ENCODE results near the gene RERE. TPM values are rescaled to one million over a fixed set of nuclear protein-coding genes. Genes with fewer than 3 reads are reported as not detected.
"Not testable (repeated sequence)": the region's sequence is repeated elsewhere in the genome, so short reads cannot be mapped to it uniquely, and the experiment has no call there.

RERE gene
- total RNA-seq, 2 donors from 2014 or later, result 48.0 to 50.5 TPM

DNA sequence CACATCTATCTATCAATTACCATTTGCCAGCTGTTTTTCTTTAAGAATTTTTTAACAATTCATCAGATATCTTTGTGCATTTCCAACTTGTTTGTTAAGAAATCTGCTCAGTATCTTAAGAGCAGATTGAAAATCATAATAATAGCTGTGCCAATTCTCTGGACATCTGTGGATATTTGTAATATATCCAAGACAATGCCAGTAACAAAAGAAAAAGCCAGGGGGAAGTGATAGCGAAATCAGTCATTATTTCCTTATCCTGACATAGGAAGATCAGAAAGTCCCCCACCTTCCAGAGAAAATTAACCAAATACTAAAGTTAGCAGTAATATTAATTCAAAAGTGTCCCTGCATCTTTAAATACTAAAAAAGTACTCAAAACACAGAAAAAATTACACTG lies 217.1 kb downstream of the RERE start:
- peaks cover 27% of the 10 kb centered on the region for H3K4me1 Mint-ChIP-seq

DNA sequence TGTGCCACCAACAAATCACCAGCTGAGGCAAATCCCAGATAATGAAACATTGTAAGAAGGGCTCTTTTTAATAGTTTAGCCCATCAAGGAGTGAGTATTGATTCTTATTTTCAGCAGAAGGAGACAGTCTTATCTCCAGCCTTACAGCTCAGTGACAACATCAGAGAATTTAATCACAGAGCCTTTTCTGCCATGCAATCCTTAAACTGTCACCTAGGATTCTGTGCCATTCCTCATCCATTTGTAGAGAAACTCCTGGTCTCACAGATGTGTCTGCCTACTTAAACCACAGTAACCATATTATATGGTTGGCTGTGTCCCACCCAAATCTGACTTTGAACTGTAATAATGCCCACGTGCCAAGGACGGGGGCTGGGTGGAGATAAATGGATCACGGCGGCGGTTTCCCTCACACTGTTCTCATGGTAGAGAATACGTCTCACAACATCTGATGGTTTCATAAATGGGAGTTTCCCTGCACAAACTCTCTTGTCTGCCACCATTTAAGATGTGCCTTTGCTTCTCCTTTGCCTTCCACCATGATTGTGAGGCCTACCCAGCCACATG lies 217.7 kb downstream of the RERE start:
- Mint-ChIP-seq H3K9me3 (no peaks in the 10 kb centered on the region), H3K27me3 (no peaks in the 10 kb centered on the region), H3K4me3 (no peak overlapping the region), H3K4me1 (peaks cover 27% of the 10 kb centered on the region), H3K27ac (no peak overlapping the region), H3K36me3 (ENCODE audit: low read depth) (no peaks in the 10 kb centered on the region)
- ATAC-seq (replicated peaks), result no peak

More for the DNA sequence above, 217.1 kb downstream of the RERE start:
- ATAC-seq (replicated peaks), result no peak
- no peaks in the 10 kb centered on the region for H3K27me3 Mint-ChIP-seq
- no peaks in the 10 kb centered on the region for H3K36me3 Mint-ChIP-seq (ENCODE audit: low read depth)
- no peak overlapping the region for H3K27ac Mint-ChIP-seq
- H3K4me3 Mint-ChIP-seq, result no peak overlapping the region
- no peaks in the 10 kb centered on the region for H3K9me3 Mint-ChIP-seq

- no peak overlapping the region for H3K27ac Mint-ChIP-seq
- no peak for ATAC-seq (replicated peaks)
- H3K36me3 Mint-ChIP-seq (ENCODE audit: low read depth), result no peaks in the 10 kb centered on the region
- H3K4me1 Mint-ChIP-seq, result peaks cover 20% of the 10 kb centered on the region
- H3K4me3 Mint-ChIP-seq, result no peak overlapping the region
- H3K9me3 Mint-ChIP-seq, result no peaks in the 10 kb centered on the region
- H3K27me3 Mint-ChIP-seq, result no peaks in the 10 kb centered on the region
Observed at GRCh38 chr1:8598783-8599182, 218.7 kb downstream of the RERE start.

- Mint-ChIP-seq H3K9me3 (no peaks in the 10 kb centered on the region), H3K4me3 (no peak overlapping the region), H3K36me3 (ENCODE audit: low read depth) (no peaks in the 10 kb centered on the region), H3K27me3 (no peaks in the 10 kb centered on the region), H3K4me1 (peaks cover 17% of the 10 kb centered on the region), H3K27ac (no peak overlapping the region)
- ATAC-seq (replicated peaks), result no peak
Observed at GRCh38 chr1:8598060-8598724, 219.2 kb downstream of the RERE start.

GRCh38 chr1:8597455-8597854 lies 220.0 kb downstream of the RERE start:
- H3K36me3 Mint-ChIP-seq (ENCODE audit: low read depth), result no peaks in the 10 kb centered on the region
- no peak for ATAC-seq (replicated peaks)
- H3K9me3 Mint-ChIP-seq, result no peaks in the 10 kb centered on the region
- no peaks in the 10 kb centered on the region for H3K27me3 Mint-ChIP-seq
- no peak overlapping the region for H3K4me3 Mint-ChIP-seq
- H3K27ac Mint-ChIP-seq, result no peak overlapping the region
- peaks cover 9% of the 10 kb centered on the region for H3K4me1 Mint-ChIP-seq

- Mint-ChIP-seq H3K4me3 (no peak overlapping the region), H3K27me3 (no peaks in the 10 kb centered on the region), H3K36me3 (ENCODE audit: low read depth) (no peaks in the 10 kb centered on the region), H3K27ac (no peak overlapping the region), H3K4me1 (no peaks in the 10 kb centered on the region), H3K9me3 (no peaks in the 10 kb centered on the region)
- peak; percentile 38 for ATAC-seq (replicated peaks)
Observed at GRCh38 chr1:8595941-8596340, 221.5 kb downstream of the RERE start.

DNA sequence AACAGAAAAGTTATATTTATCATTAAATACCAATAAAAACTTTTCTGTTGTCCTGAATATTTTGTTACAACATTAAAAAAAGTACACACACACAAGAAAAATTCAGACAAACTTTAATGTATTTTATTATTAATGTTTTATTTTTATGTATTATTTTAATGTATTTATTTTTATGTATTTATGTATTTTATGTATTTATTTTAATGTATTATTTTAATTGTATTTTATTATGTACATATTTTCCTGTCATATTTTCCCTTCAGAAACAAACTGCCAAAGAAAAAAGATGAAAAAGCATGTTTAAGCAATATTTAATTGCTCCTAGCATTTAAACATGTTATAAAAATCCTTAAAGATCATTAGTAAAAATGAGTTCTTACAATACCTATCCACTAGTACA lies 222.1 kb downstream of the RERE start:
- Mint-ChIP-seq H3K27ac (no peak overlapping the region), H3K36me3 (ENCODE audit: low read depth) (no peaks in the 10 kb centered on the region), H3K4me1 (no peaks in the 10 kb centered on the region), H3K9me3 (no peaks in the 10 kb centered on the region), H3K27me3 (no peaks in the 10 kb centered on the region), H3K4me3 (no peak overlapping the region)
- ATAC-seq (replicated peaks), result no peak

DNA sequence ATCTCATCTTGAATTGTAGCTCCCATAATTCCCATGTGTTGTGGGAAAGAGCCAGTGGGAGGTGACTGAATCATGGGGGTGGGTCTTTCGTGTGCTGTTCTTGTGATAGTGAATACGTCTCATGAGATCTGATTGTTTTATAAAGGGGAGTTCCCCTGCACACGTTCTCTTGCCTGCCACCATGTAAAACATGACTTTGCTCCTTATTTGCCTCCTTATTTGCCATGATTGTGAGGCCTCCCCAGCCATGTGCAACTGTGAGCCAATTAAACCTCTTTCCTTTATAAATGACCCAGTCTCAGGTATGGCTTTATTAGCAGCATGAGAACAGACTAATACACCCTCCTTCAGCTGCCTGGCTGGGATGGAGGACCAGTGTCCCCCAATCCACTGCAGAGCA lies 224.1 kb downstream of the RERE start:
- not testable (repeated sequence) for H3K27me3 Mint-ChIP-seq; H3K27ac Mint-ChIP-seq; H3K4me3 Mint-ChIP-seq; H3K9me3 Mint-ChIP-seq; H3K4me1 Mint-ChIP-seq; ATAC-seq (replicated peaks); H3K36me3 Mint-ChIP-seq (ENCODE audit: low read depth)

- H3K4me1 Mint-ChIP-seq, result peaks cover 8% of the 10 kb centered on the region
- no peaks in the 10 kb centered on the region for H3K9me3 Mint-ChIP-seq
- H3K36me3 Mint-ChIP-seq (ENCODE audit: low read depth), result no peaks in the 10 kb centered on the region
- no peaks in the 10 kb centered on the region for H3K27me3 Mint-ChIP-seq
- H3K27ac Mint-ChIP-seq, result no peak overlapping the region
- no peak overlapping the region for H3K4me3 Mint-ChIP-seq
- ATAC-seq (replicated peaks), result no peak
Observed at GRCh38 chr1:8591569-8591968, 225.9 kb downstream of the RERE start.

DNA sequence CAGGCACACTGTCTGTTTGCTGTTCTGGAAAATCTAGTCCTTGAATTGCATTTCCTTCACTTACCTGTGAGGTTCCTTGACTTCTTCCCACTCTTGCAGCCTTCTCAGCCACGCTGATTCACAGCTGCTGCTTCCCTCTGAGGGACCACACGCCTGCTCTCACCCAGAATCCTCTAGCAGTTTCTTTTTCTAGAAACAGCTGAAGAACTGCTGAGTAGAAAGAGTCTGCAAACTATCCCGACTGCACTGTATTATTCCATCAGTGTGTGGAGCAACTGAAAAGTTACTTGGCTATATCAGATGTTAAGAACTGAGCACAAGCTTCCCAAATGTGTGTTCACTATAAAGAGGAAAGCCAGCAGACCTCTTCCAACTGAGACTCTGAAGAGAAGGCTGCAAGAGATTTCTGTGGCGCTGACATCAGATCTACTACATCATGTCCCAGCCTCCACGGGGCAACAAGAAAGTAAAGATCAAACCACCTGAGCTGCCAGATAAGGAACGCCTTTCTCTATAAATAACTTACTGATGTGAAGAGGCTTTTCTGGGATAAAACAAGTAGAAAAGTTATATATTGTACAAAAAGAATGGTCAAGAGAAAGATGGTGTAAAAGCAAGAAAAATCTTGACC lies 226.6 kb downstream of the RERE start:
- Mint-ChIP-seq H3K27me3 (no peaks in the 10 kb centered on the region), H3K9me3 (no peaks in the 10 kb centered on the region), H3K4me3 (no peak overlapping the region), H3K4me1 (peaks cover 8% of the 10 kb centered on the region), H3K36me3 (ENCODE audit: low read depth) (no peaks in the 10 kb centered on the region), H3K27ac (no peak overlapping the region)
- no peak for ATAC-seq (replicated peaks)

- ATAC-seq (replicated peaks), result no peak
- H3K27ac Mint-ChIP-seq, result no peak overlapping the region
- H3K4me1 Mint-ChIP-seq, result peaks cover 9% of the 10 kb centered on the region
- H3K9me3 Mint-ChIP-seq, result no peaks in the 10 kb centered on the region
- H3K36me3 Mint-ChIP-seq (ENCODE audit: low read depth), result no peaks in the 10 kb centered on the region
- no peaks in the 10 kb centered on the region for H3K27me3 Mint-ChIP-seq
- H3K4me3 Mint-ChIP-seq, result no peak overlapping the region
Observed at GRCh38 chr1:8589571-8589970, 227.9 kb downstream of the RERE start.

DNA sequence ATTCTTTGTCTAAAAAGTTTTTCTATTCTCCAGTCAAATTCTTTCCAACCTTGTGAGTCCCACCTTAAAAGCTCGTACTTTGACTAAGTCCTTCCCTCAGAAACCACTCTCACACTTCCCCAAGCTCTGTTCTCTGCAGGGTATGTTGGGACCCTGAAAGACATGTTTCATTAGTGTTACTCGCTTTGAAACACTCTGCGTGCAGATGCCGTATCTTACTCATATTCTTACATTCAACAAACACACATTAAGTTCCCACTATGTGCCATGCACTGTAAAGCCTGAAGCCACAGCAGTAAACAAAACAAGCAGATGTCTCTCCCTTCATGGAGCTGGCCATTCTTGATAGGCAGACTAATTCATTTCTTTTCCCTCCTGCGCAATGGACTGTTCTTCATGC lies 229.7 kb downstream of the RERE start:
- H3K4me3 Mint-ChIP-seq, result no peak overlapping the region
- no peaks in the 10 kb centered on the region for H3K36me3 Mint-ChIP-seq (ENCODE audit: low read depth)
- H3K9me3 Mint-ChIP-seq, result no peaks in the 10 kb centered on the region
- H3K27me3 Mint-ChIP-seq, result no peaks in the 10 kb centered on the region
- H3K27ac Mint-ChIP-seq, result no peak overlapping the region
- peak; percentile 18 for ATAC-seq (replicated peaks)
- H3K4me1 Mint-ChIP-seq, result peaks cover 13% of the 10 kb centered on the region

- no peaks in the 10 kb centered on the region for H3K36me3 Mint-ChIP-seq (ENCODE audit: low read depth)
- H3K9me3 Mint-ChIP-seq, result no peaks in the 10 kb centered on the region
- H3K4me3 Mint-ChIP-seq, result no peak overlapping the region
- H3K27me3 Mint-ChIP-seq, result no peaks in the 10 kb centered on the region
- H3K27ac Mint-ChIP-seq, result no peak overlapping the region
- H3K4me1 Mint-ChIP-seq, result peaks cover 13% of the 10 kb centered on the region
- no peak for ATAC-seq (replicated peaks)
Observed at GRCh38 chr1:8586438-8586837, 231.0 kb downstream of the RERE start.

DNA sequence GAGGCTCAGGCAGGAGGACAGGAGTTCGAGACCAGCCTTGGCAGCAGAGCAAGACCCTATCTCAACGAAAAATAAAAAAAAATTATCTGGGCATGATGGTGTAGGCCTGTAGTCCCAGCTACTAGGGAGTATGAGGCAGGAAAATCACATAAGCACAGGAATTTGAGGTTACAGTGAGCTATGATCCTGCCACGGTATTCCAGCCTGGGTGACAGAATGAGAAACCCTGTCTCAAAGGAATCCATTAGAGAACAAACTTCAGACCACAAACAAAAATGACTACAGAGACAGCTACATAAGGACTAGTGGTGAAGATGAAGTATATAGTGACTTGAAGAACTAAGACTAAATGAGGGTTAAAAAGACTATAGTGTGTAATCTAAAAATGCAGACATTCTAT lies 233.1 kb downstream of the RERE start:
- H3K36me3 Mint-ChIP-seq (ENCODE audit: low read depth), result no peaks in the 10 kb centered on the region

DNA sequence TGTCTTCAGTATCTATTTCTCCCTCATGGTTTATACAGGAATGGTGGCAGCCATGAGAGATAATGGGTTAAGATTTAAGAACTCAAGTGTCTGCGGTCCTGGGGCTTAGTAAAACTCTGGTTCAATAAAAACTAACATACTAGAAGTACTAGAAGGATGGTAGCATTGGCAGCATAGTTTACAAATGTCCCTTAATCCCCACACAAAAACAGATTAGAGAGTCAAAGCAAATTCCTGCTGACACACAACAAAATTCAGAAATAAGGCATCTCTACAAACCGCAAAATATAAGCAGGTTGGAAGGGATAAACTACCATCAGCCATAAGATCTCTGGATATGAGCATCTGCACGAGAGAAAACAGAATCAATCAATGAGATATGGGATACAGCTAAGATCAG lies 234.4 kb downstream of the RERE start:
- Mint-ChIP-seq H3K27ac (no peak overlapping the region), H3K4me3 (no peak overlapping the region), H3K27me3 (no peaks in the 10 kb centered on the region), H3K9me3 (no peaks in the 10 kb centered on the region), H3K36me3 (ENCODE audit: low read depth) (no peaks in the 10 kb centered on the region), H3K4me1 (peaks cover 10% of the 10 kb centered on the region)
- ATAC-seq (replicated peaks), result no peak

More for the DNA sequence above, 233.1 kb downstream of the RERE start:
- Mint-ChIP-seq H3K27ac (no peak overlapping the region), H3K27me3 (no peaks in the 10 kb centered on the region), H3K9me3 (no peaks in the 10 kb centered on the region), H3K4me1 (peaks cover 10% of the 10 kb centered on the region), H3K4me3 (no peak overlapping the region)
- no peak for ATAC-seq (replicated peaks)
